Nephron progenitor cell (in vitro differentiated cells): ENCODE measurements around the gene SLC29A3.
A peak's percentile ranks its signal among the peaks of the same experiment; 100 is the strongest.
"Not testable (repeated sequence)": the region's sequence is repeated elsewhere in the genome, so short reads cannot be mapped to it uniquely, and the experiment has no call there.

Source experiments
- DNase-seq: peaks from one replicate; pipeline ENCODE4 v3.0.0; 2021
- H3K27ac Mint-ChIP-seq: 2 replicates; pipeline ENCODE4 v1.8.0; 2021; ENCODE audit warnings: mild to moderate bottlenecking, moderate library complexity, mixed read lengths
- H3K27me3 Mint-ChIP-seq: 2 replicates; pipeline ENCODE4 v1.8.0; 2021; ENCODE audit warnings: mild to moderate bottlenecking, low read depth, mixed read lengths; ENCODE audit not compliant: poor library complexity
- H3K36me3 Mint-ChIP-seq: 2 replicates; pipeline ENCODE4 v1.8.0; 2021; ENCODE audit warnings: low read depth, mixed read lengths
- H3K4me1 Mint-ChIP-seq: 2 replicates; pipeline ENCODE4 v1.8.0; 2021; ENCODE audit warnings: mixed read lengths
- H3K4me3 Mint-ChIP-seq: 2 replicates; pipeline ENCODE4 v1.8.0; 2021; ENCODE audit warnings: mild to moderate bottlenecking, moderate library complexity, mixed read lengths
- H3K9me3 Mint-ChIP-seq: 2 replicates; pipeline ENCODE4 v1.8.0; 2021; ENCODE audit warnings: mild to moderate bottlenecking, moderate library complexity, mixed read lengths
- CTCF ChIP-seq: fragments of 200-600 bp; sonication (generic); IDR thresholded peaks from 2 replicates; pipeline ENCODE4 v1.5.0; 2021; ENCODE audit warnings: antibody characterized with exemption

The SLC29A3 gene

DNA sequence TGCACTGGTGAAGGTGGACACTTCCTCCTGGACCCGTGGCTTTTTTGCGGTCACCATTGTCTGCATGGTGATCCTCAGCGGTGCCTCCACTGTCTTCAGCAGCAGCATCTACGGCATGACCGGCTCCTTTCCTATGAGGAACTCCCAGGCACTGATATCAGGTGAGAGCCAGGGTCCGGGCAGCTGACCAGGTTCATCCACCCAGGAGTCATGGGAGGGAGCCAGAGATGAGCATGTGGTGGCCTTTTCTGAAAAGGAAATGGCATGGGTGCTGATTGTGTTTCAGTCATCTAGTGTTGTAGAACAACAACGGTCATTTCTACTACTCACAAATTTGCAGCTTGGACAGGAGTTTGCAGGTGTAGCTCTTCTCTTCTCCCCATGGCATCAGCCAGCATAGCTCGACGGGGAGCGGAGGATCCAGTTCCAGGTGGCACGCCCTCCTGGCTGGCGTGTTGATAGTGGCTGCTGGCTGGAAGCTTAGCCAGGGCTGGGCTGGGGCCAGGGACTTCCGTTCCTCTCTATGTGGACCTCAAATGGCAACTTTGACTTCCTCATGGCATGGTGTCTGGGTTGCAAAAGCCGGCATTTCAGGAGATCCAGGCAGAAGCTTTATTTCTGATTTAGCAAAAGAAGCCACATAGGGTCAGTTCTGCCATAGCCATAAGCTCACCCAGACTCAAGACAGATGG lies 32.7 kb downstream of the SLC29A3 start:
- H3K9me3 Mint-ChIP-seq: no peaks in the 10 kb centered on the region
- no peak overlapping the region for H3K27ac Mint-ChIP-seq
- peaks cover 3% of the 10 kb centered on the region for H3K36me3 Mint-ChIP-seq
- no peak for TF ChIP-seq CTCF
- H3K4me3 Mint-ChIP-seq: no peak overlapping the region
- H3K4me1 Mint-ChIP-seq: peaks cover 25% of the 10 kb centered on the region
- H3K27me3 Mint-ChIP-seq: peaks cover 8% of the 10 kb centered on the region
- no peak for DNase-seq

DNA sequence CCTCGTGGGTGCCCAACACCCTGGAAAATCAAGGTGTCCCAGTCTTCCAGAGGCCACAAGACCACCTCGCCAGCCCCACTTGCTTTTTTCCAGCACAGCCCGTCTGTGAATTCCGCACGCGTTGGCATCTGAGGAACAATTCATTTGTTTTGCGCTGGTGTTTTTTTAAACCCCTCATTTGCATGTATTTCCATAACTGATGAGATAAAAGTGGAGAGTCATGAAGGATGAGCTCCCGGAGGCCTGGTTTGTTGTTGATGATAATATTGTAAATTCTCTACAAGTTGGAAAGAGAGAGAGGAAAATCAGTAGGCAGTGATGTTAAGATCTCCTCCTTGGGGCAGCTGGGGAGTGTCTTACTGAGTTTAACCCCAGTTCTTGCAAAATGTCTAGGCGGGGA lies 34.6 kb downstream of the SLC29A3 start:
- Mint-ChIP-seq H3K4me1 (peaks cover 19% of the 10 kb centered on the region), H3K36me3 (peaks cover 9% of the 10 kb centered on the region), H3K9me3 (no peaks in the 10 kb centered on the region), H3K27me3 (peaks cover 11% of the 10 kb centered on the region), H3K27ac (no peak overlapping the region), H3K4me3 (no peak overlapping the region)
- DNase-seq: no peak
- TF ChIP-seq CTCF: no peak

- Mint-ChIP-seq H3K27ac (no peak overlapping the region), H3K36me3 (peaks cover 6% of the 10 kb centered on the region), H3K9me3 (no peaks in the 10 kb centered on the region)
Measured at GRCh38 chr10:71354776-71355175, 35.7 kb downstream of the SLC29A3 start.

DNA sequence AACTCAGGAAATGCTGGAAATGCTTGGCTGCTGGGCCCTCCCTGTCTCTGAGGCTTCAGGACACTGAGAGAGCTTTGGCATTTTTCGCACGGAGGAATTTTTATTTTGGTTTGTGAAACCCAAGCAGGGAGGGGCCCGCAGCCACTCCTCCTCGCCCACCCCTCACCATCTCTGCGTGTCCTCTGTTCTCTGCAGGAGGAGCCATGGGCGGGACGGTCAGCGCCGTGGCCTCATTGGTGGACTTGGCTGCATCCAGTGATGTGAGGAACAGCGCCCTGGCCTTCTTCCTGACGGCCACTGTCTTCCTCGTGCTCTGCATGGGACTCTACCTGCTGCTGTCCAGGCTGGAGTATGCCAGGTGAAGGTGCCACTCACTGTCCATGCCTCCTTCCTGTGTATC lies 36.8 kb downstream of the SLC29A3 start:
- H3K9me3 Mint-ChIP-seq: no peaks in the 10 kb centered on the region
- DNase-seq: no peak
- no peak overlapping the region for H3K4me3 Mint-ChIP-seq
- H3K36me3 Mint-ChIP-seq: peaks cover 5% of the 10 kb centered on the region
- H3K27ac Mint-ChIP-seq: no peak overlapping the region
- peaks cover 19% of the 10 kb centered on the region for H3K4me1 Mint-ChIP-seq
- TF ChIP-seq CTCF: no peak
- peaks cover 11% of the 10 kb centered on the region for H3K27me3 Mint-ChIP-seq

More at GRCh38 chr10:71354776-71355175, 35.7 kb downstream of the SLC29A3 start:
- DNase-seq: no peak
- Mint-ChIP-seq H3K27me3 (peaks cover 11% of the 10 kb centered on the region), H3K4me1 (peaks cover 19% of the 10 kb centered on the region), H3K4me3 (no peak overlapping the region)
- TF ChIP-seq CTCF: no peak

GRCh38 chr10:71357792-71358265 lies 38.8 kb downstream of the SLC29A3 start:
- DNase-seq: no peak
- no peaks in the 10 kb centered on the region for H3K9me3 Mint-ChIP-seq
- peaks cover 19% of the 10 kb centered on the region for H3K4me1 Mint-ChIP-seq
- H3K4me3 Mint-ChIP-seq: no peak overlapping the region
- H3K27me3 Mint-ChIP-seq: peaks cover 7% of the 10 kb centered on the region
- no peak for TF ChIP-seq CTCF
- peaks cover 14% of the 10 kb centered on the region for H3K36me3 Mint-ChIP-seq
- H3K27ac Mint-ChIP-seq: peak overlapping the region; percentile 51

- Mint-ChIP-seq H3K4me1 (peaks cover 19% of the 10 kb centered on the region), H3K27me3 (peaks cover 7% of the 10 kb centered on the region), H3K9me3 (no peaks in the 10 kb centered on the region), H3K27ac (no peak overlapping the region), H3K4me3 (no peak overlapping the region), H3K36me3 (peaks cover 14% of the 10 kb centered on the region)
- TF ChIP-seq CTCF: no peak
- DNase-seq: no peak
Measured at GRCh38 chr10:71358277-71358676, 39.2 kb downstream of the SLC29A3 start.

DNA sequence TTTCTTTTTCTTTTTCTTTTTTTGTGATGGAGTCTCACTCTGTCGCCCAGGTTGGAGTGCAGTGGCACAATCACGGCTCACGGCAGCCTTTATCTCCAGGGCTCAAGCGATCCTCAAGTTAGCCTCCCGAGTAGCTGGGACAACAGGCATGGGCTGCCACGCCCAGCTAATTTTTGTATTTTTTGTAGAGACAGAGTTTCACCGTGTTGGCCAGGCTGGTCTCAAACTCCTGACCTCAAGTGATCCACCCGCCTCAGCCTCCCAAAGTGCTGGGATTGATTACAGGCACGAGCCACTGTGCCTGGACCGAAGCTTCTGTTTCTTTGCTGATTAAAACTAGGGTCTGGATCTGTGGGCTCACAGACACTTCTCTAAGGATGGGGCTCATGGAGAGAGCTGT lies 39.8 kb downstream of the SLC29A3 start:
- H3K9me3 Mint-ChIP-seq, H3K27me3 Mint-ChIP-seq, DNase-seq, H3K27ac Mint-ChIP-seq, H3K4me3 Mint-ChIP-seq: not testable (repeated sequence)
- Mint-ChIP-seq H3K4me1 (peaks cover 19% of the 10 kb centered on the region), H3K36me3 (peaks cover 14% of the 10 kb centered on the region)
